GM12878 (cell line): ENCODE results near the gene RANBP17. TPM values are rescaled to one million over a fixed set of nuclear protein-coding genes. Genes with fewer than 3 reads are reported as not detected.

ENCODE experiments used
- ATAC-seq: fragments of 200-7000 bp; cut with Tn5 transposase; 3 replicates; pipeline ENCODE4 v1.9.1; 2020; ENCODE audit warnings: mild to moderate bottlenecking, moderate library complexity
- BruUV-seq: library from RNA; stranded (reverse); fragments of 400-500 nt; replicated peaks from 2 replicates; lab custom pipeline; 2021; lab: Mats Ljungman, UMichigan
- CTCF ChIA-PET: fragments of 300-600 bp; sonication (Branson Sonifier 250); formaldehyde crosslinking; extraction: SDS; loops from one replicate; lab custom pipeline; 2021; ENCODE audit warnings: inconsistent platforms; lab: Yijun Ruan, JAX
- POLR2A ChIA-PET: fragments of 350-600 bp; formaldehyde crosslinking; extraction: SDS; loops from one replicate; lab custom pipeline; 2021; ENCODE audit warnings: inconsistent platforms; lab: Charles Lee
- RAD21 ChIA-PET: fragments of 300-600 bp; sonication (Branson Sonifier 250); formaldehyde crosslinking; loops from one replicate; lab custom pipeline; 2023; ENCODE audit warnings: antibody characterized with exemption; ENCODE audit not compliant: unreplicated experiment; lab: Charles Lee
- SMC1A ChIA-PET: fragments of 300-600 bp; sonication (Branson Sonifier 250); formaldehyde crosslinking; loops from one replicate; lab custom pipeline; 2023; ENCODE audit not compliant: unreplicated experiment, uncharacterized antibody; lab: Charles Lee
- DNase-seq: peaks from one replicate; pipeline ENCODE4 v3.0.0-alpha.2; 2011; ENCODE audit warnings: low read depth, low spot score
- FAIRE-seq: peaks from 3 replicates; lab custom pipeline; 2011; peaks lifted over from hg19 to GRCh38; lab: Jason Lieb, UNC
- H2AFZ ChIP-seq: 2 replicates; pipeline ENCODE4 v1.6.0; 2011; ENCODE audit warnings: low read depth, low read length, control low read depth; ENCODE audit not compliant: control insufficient read depth
- H3K27ac ChIP-seq: 2 replicates; pipeline ENCODE4 v1.5.1; 2011; ENCODE audit warnings: control low read depth; ENCODE audit not compliant: control insufficient read depth, insufficient read depth
- H3K27me3 ChIP-seq, 2 experiments: replicated peaks in 1 of 2; 2 replicates each; pipeline versions ENCODE4 v1.6.0 to v1.6.1; 2011; ENCODE audit warnings: low read length in 1 of 2; ENCODE audit not compliant: control insufficient read depth in 2 of 2, insufficient read depth in 2 of 2
- H3K36me3 ChIP-seq, 2 experiments: 2 replicates each; pipeline ENCODE4 v1.5.1; 2011; ENCODE audit warnings: low read length in 1 of 2; ENCODE audit not compliant: control insufficient read depth in 2 of 2, insufficient read depth in 2 of 2
- H3K4me1 ChIP-seq: 2 replicates; pipeline ENCODE4 v1.6.1; 2011; ENCODE audit warnings: mild to moderate bottlenecking, low read length, moderate library complexity, mixed read lengths; ENCODE audit not compliant: control insufficient read depth, insufficient read depth
- H3K4me2 ChIP-seq: 2 replicates; pipeline ENCODE4 v1.6.0; 2011; ENCODE audit warnings: control low read depth; ENCODE audit not compliant: control insufficient read depth, insufficient read depth
- H3K4me3 ChIP-seq: fragments of 200-600 bp; sonication (generic); 2 replicates; pipeline ENCODE4 v1.5.1; 2016
- H3K79me2 ChIP-seq: 2 replicates; pipeline ENCODE4 v1.6.0; 2011; ENCODE audit warnings: low read length; ENCODE audit not compliant: control insufficient read depth, insufficient read depth
- H3K9ac ChIP-seq: 2 replicates; pipeline ENCODE4 v1.8.0; 2011; ENCODE audit warnings: low read length, control low read depth, mixed read lengths; ENCODE audit not compliant: control insufficient read depth, insufficient read depth
- H3K9me3 ChIP-seq: replicated peaks from 3 replicates; pipeline ENCODE4 v1.5.1; 2011; ENCODE audit warnings: mild to moderate bottlenecking, low read length; ENCODE audit not compliant: control insufficient read depth, insufficient read depth
- H4K20me1 ChIP-seq: 2 replicates; pipeline ENCODE4 v1.6.0; 2011; ENCODE audit not compliant: control insufficient read depth, insufficient read depth
- BHLHE40 ChIP-seq, 2 experiments: fragments of 450-650 bp in 1 of 2; IDR thresholded peaks; 2 replicates each; pipeline ENCODE4 v1.6.1; 2011 to 2017; ENCODE audit warnings: low read depth in 2 of 2, borderline replicate concordance in 1 of 2, improper control_type of control experiment in 1 of 2, low read length in 1 of 2, mild to moderate bottlenecking in 1 of 2
- CREB1 ChIP-seq: IDR thresholded peaks from 2 replicates; pipeline ENCODE4 v1.6.1; 2012; ENCODE audit warnings: low read depth, mild to moderate bottlenecking, inconsistent platforms
- MXI1 ChIP-seq: fragments of 150-350 bp; IDR thresholded peaks from 2 replicates; pipeline ENCODE4 v1.6.1; 2011; ENCODE audit warnings: low read depth, mild to moderate bottlenecking, inconsistent platforms, low read length, improper control_type of control experiment
- MYB ChIP-seq: fragments of 150-350 bp; IDR thresholded peaks from 2 replicates; pipeline ENCODE4 v1.6.1; 2014; ENCODE audit warnings: mild to moderate bottlenecking, low read depth, low read length, borderline replicate concordance
- NFIC ChIP-seq: IDR thresholded peaks from 2 replicates; pipeline ENCODE4 v1.6.1; 2012; ENCODE audit warnings: low read depth, mild to moderate bottlenecking, inconsistent platforms, low read length, moderate library complexity
- WGBS: methylation state at CpG from one replicate; pipeline ENCODE4 v1.1.6; 2016; ENCODE audit warnings: low lambda C conversion rate; ENCODE audit not compliant: insufficient replicate concordance, insufficient coverage; ENCODE audit errors: missing lambda C conversion rate; 5-methylcytosine and 5-hydroxymethylcytosine counted together
- in situ Hi-C: fragments of 300-500 bp; cut with MboI; formaldehyde crosslinking; loops from 9 replicates; pipeline ENCODE4 v1.14.3; 2018; ENCODE audit warnings: mixed read lengths
- intact Hi-C: fragments of 100-400 bp; cut with micrococcal nuclease; formaldehyde crosslinking; loops from one replicate; pipeline ENCODE4 v1.14.2; 2022; ENCODE audit not compliant: unreplicated experiment
- polyA plus RNA-seq, 11 experiments: library from polyadenylated mRNA; depleted of rRNA in 4 of 11; unstranded in 6 of 11; stranded (reverse) in 5 of 11; fragments of >200 nt; fragmentation: Nextera tagmentation in 4 of 11; fragmentation: Illumina TruSeq in 1 of 11; extraction: Ambion mirVana in 4 of 11; extraction: Trizol in 1 of 11; gene quantifications; 1 replicate in 1 of 11; 2 replicates in 10 of 11; pipeline versions ENCODE4 v1.2.1 to v1.2.3, GENCODE V29; 2011 to 2016; ENCODE audit warnings: inconsistent platforms in 2 of 11, missing spikeins in 2 of 11, low read depth in 1 of 11
- total RNA-seq, 4 experiments: library from RNA; depleted of rRNA in 3 of 4; stranded (reverse); fragments of >200 nt in 3 of 4; fragmentation: Illumina TruSeq in 1 of 4; extraction: Trizol in 1 of 4; gene quantifications; 2 replicates each; pipeline versions ENCODE4 v1.2.1 to v1.2.3, GENCODE V29; 2013 to 2021
- TF ChIP-seq, protein P1 (sequence below): fragments of 450-650 bp; IDR thresholded peaks from 2 replicates; pipeline ENCODE4 v1.6.1; 2016; ENCODE audit warnings: mild to moderate bottlenecking
- TF ChIP-seq, protein P2 (sequence below): fragments of 450-650 bp; formaldehyde crosslinking; IDR thresholded peaks from 2 replicates; pipeline ENCODE4 v1.4.0; 2022; ENCODE audit warnings: mild to moderate bottlenecking, moderate library complexity

RANBP17 gene
- total and polyA plus RNA-seq, 10 of the 15 experiments (the other 5 are each of a cell fraction or from before 2014, with no cell fraction given): 0.10 TPM; not detected in 9

DNA sequence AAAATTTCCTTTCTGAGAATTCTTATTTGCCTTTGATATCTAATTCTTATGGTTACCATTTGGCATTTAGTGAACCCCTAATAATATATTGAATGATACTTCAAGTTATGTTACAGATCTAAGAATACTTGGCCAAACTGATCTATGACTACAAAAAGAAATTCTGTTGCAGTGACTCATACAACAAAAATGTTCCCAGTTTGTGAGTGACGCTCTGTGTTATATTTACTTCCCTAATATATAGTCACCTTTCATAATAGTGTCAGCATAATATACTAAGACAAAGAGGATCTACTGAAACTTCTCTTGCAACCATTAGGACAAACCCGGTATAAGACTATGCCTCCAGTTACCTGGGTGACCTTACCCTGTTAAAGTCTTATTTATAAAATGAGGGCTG is 230.4 kb downstream of the RANBP17 start:
- no peaks in the 10 kb centered on the region for H4K20me1 ChIP-seq
- intact Hi-C loops: no loop called here
- ChIA-PET CTCF (no interaction called here), SMC1A (no interaction called here)
- no peak overlapping the region for H3K9ac ChIP-seq
- H3K27ac ChIP-seq: no peak overlapping the region
- DNase-seq (no peak), FAIRE-seq (no peak)
- in situ Hi-C loops: no loop called here
- TF ChIP-seq MXI1 (no peak), MYB (no peak)
- TF ChIP-seq, protein P1, sequence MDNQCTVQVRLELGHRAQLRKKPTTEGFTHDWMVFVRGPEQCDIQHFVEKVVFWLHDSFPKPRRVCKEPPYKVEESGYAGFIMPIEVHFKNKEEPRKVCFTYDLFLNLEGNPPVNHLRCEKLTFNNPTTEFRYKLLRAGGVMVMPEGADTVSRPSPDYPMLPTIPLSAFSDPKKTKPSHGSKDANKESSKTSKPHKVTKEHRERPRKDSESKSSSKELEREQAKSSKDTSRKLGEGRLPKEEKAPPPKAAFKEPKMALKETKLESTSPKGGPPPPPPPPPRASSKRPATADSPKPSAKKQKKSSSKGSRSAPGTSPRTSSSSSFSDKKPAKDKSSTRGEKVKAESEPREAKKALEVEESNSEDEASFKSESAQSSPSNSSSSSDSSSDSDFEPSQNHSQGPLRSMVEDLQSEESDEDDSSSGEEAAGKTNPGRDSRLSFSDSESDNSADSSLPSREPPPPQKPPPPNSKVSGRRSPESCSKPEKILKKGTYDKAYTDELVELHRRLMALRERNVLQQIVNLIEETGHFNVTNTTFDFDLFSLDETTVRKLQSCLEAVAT: no peak
- TF ChIP-seq, all 136 proteins: peak for 0
- Histone ChIP-seq H3K4me2 (no peak overlapping the region), H3K27me3 (no peaks in the 10 kb centered on the region), H3K4me3 (no peak overlapping the region), H2AFZ (no peak overlapping the region), H3K4me1 (no peaks in the 10 kb centered on the region), H3K9me3 (no peaks in the 10 kb centered on the region), H3K36me3 (no peaks in the 10 kb centered on the region), H3K79me2 (no peaks in the 10 kb centered on the region)
- RAD21 ChIA-PET: no interaction called here
- BruUV-seq: no TSS peak
- WGBS: 18% methylated on average over 2 of the region's 2 CpGs
- POLR2A ChIA-PET: no interaction called here
- no peak for ATAC-seq

DNA sequence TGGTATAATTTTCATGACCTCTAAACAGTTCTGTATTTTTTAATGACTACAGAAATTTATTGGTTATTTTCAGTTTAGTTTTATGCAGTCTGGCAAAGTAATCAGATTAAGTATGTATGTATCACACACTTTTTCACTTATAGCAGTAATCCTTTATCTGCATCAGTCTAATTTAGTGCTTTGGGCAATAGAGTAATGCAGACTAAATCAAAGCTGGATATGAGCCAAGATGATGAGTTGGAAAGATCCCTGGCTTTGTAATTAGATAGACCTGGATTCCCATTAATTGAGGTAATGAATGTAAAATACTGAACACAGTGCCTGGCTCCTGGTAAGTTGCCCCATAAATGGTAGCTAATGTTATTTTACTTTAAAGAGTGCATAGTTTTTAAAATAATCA is 231.8 kb downstream of the RANBP17 start:
- H4K20me1 ChIP-seq: no peaks in the 10 kb centered on the region
- DNase-seq: no peak
- ChIA-PET RAD21 (no interaction called here), SMC1A (no interaction called here), CTCF (interaction anchor here (0.6 kb wide), 1 partner anchor 19 kb away, joined by 5 read pairs; no protein-coding TSS in a partner anchor), POLR2A (no interaction called here)
- no peaks in the 10 kb centered on the region for H3K9me3 ChIP-seq
- H3K79me2 ChIP-seq: no peaks in the 10 kb centered on the region
- H3K4me3 ChIP-seq: no peak overlapping the region
- no peak overlapping the region for H3K27ac ChIP-seq
- H3K27me3 ChIP-seq: no peaks in the 10 kb centered on the region
- no peaks in the 10 kb centered on the region for H3K36me3 ChIP-seq
- H3K4me2 ChIP-seq: no peak overlapping the region
- in situ Hi-C loops: no loop called here
- intact Hi-C loops: no loop called here
- TF ChIP-seq NFIC (no peak), BHLHE40 (IDR thresholded peaks at IDR 0.05; ENCODE audit: borderline replicate concordance in 1 of 2, low read depth in 2 of 2, low read length in 1 of 2) (no peak), CREB1 (no peak)
- TF ChIP-seq, protein P2, sequence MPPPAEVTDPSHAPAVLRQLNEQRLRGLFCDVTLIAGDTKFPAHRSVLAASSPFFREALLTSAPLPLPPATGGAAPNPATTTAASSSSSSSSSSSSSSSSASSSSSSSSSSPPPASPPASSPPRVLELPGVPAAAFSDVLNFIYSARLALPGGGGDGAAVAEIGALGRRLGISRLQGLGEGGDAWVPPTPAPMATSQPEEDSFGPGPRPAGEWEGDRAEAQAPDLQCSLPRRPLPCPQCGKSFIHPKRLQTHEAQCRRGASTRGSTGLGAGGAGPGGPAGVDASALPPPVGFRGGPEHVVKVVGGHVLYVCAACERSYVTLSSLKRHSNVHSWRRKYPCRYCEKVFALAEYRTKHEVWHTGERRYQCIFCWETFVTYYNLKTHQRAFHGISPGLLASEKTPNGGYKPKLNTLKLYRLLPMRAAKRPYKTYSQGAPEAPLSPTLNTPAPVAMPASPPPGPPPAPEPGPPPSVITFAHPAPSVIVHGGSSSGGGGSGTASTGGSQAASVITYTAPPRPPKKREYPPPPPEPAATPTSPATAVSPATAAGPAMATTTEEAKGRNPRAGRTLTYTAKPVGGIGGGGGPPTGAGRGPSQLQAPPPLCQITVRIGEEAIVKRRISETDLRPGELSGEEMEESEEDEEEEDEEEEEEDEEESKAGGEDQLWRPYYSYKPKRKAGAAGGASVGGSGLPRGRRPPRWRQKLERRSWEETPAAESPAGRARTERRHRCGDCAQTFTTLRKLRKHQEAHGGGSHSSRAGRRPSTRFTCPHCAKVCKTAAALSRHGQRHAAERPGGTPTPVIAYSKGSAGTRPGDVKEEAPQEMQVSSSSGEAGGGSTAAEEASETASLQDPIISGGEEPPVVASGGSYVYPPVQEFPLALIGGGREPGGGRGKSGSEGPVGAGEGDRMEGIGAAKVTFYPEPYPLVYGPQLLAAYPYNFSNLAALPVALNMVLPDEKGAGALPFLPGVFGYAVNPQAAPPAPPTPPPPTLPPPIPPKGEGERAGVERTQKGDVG (CRISPR knock-in tag): no peak
- no peak overlapping the region for H2AFZ ChIP-seq
- H3K4me1 ChIP-seq: no peaks in the 10 kb centered on the region
- no peak for ATAC-seq
- FAIRE-seq: no peak
- no TSS peak for BruUV-seq
- no peak overlapping the region for H3K9ac ChIP-seq
